Osteocyte (in vitro differentiated cells): Measurements from ENCODE around the gene TBCD. TPM values are rescaled to one million over a fixed set of nuclear protein-coding genes. Genes with fewer than 3 reads are reported as not detected.
"Not testable (repeated sequence)": the region's sequence is repeated elsewhere in the genome, so short reads cannot be mapped to it uniquely, and the experiment has no call there.

Experiments
- DNase-seq: peaks from one replicate; pipeline ENCODE4 v3.0.0; 2021; ENCODE audit warnings: mixed read lengths; ENCODE audit not compliant: unreplicated experiment; ENCODE audit errors: extremely low spot score
- H3K27ac Mint-ChIP-seq: one replicate; pipeline ENCODE4 v1.8.0; 2021; ENCODE audit warnings: mild to moderate bottlenecking, mixed read lengths; ENCODE audit not compliant: unreplicated experiment
- H3K27me3 Mint-ChIP-seq: one replicate; pipeline ENCODE4 v1.8.0; 2021; ENCODE audit warnings: mixed read lengths; ENCODE audit not compliant: unreplicated experiment
- H3K36me3 Mint-ChIP-seq: one replicate; pipeline ENCODE4 v1.8.0; 2021; ENCODE audit warnings: mixed read lengths; ENCODE audit not compliant: unreplicated experiment
- H3K4me1 Mint-ChIP-seq: one replicate; pipeline ENCODE4 v1.8.0; 2021; ENCODE audit warnings: mixed read lengths; ENCODE audit not compliant: unreplicated experiment
- H3K4me3 Mint-ChIP-seq: one replicate; pipeline ENCODE4 v1.8.0; 2021; ENCODE audit warnings: mild to moderate bottlenecking, moderate library complexity, mixed read lengths; ENCODE audit not compliant: unreplicated experiment
- H3K9me3 Mint-ChIP-seq: one replicate; pipeline ENCODE4 v1.8.0; 2021; ENCODE audit warnings: mixed read lengths; ENCODE audit not compliant: unreplicated experiment
- CTCF ChIP-seq: fragments of 200-600 bp; sonication (generic); IDR thresholded peaks from 2 replicates; pipeline ENCODE4 v1.5.0; 2021; ENCODE audit warnings: antibody characterized with exemption, mild to moderate bottlenecking, moderate library complexity
- total RNA-seq: library from RNA; stranded (reverse); gene quantifications from 2 replicates; pipeline ENCODE4 v1.2.1, GENCODE V29; 2021

TBCD gene
- total RNA-seq, 1 donor from 2014 or later = 74.0 TPM

GRCh38 chr17:82948957-82949356 lies 197.1 kb downstream of the TBCD start:
- no peaks in the 10 kb centered on the region for H3K4me1 Mint-ChIP-seq
- no peaks in the 10 kb centered on the region for H3K27me3 Mint-ChIP-seq
- H3K27ac Mint-ChIP-seq = no peak overlapping the region
- TF ChIP-seq CTCF = no peak
- H3K36me3 Mint-ChIP-seq = peaks cover 62% of the 10 kb centered on the region
- H3K9me3 Mint-ChIP-seq = peaks cover 61% of the 10 kb centered on the region
- DNase-seq = no peak
- H3K4me3 Mint-ChIP-seq = no peak overlapping the region

GRCh38 chr17:82949361-82949760 lies 197.5 kb downstream of the TBCD start:
- Mint-ChIP-seq H3K27ac (no peak overlapping the region), H3K27me3 (no peaks in the 10 kb centered on the region), H3K4me3 (no peak overlapping the region), H3K4me1 (no peaks in the 10 kb centered on the region), H3K36me3 (peaks cover 62% of the 10 kb centered on the region), H3K9me3 (peaks cover 61% of the 10 kb centered on the region)
- TF ChIP-seq CTCF = no peak
- no peak for DNase-seq

GRCh38 chr17:82949984-82950383 lies 198.1 kb downstream of the TBCD start:
- H3K27ac Mint-ChIP-seq = no peak overlapping the region
- no peak for DNase-seq
- no peak overlapping the region for H3K4me3 Mint-ChIP-seq
- no peak for TF ChIP-seq CTCF
- H3K4me1 Mint-ChIP-seq = no peaks in the 10 kb centered on the region
- peaks cover 62% of the 10 kb centered on the region for H3K9me3 Mint-ChIP-seq
- peaks cover 61% of the 10 kb centered on the region for H3K36me3 Mint-ChIP-seq
- H3K27me3 Mint-ChIP-seq = no peaks in the 10 kb centered on the region

- TF ChIP-seq CTCF = no peak
Observed at GRCh38 chr17:82950525-82951102, 198.7 kb downstream of the TBCD start.

GRCh38 chr17:82952019-82952418 lies 200.2 kb downstream of the TBCD start:
- no peak for TF ChIP-seq CTCF
- Mint-ChIP-seq H3K4me3 (no peak overlapping the region), H3K36me3 (peaks cover 52% of the 10 kb centered on the region), H3K9me3 (peaks cover 57% of the 10 kb centered on the region), H3K27me3 (no peaks in the 10 kb centered on the region), H3K27ac (no peak overlapping the region), H3K4me1 (no peaks in the 10 kb centered on the region)
- DNase-seq = no peak

More at GRCh38 chr17:82950525-82951102, 198.7 kb downstream of the TBCD start:
- no peaks in the 10 kb centered on the region for H3K27me3 Mint-ChIP-seq
- H3K36me3 Mint-ChIP-seq = peaks cover 58% of the 10 kb centered on the region
- DNase-seq = no peak
- H3K4me1 Mint-ChIP-seq = no peaks in the 10 kb centered on the region
- H3K4me3 Mint-ChIP-seq = no peak overlapping the region
- peaks cover 62% of the 10 kb centered on the region for H3K9me3 Mint-ChIP-seq
- no peak overlapping the region for H3K27ac Mint-ChIP-seq

- Mint-ChIP-seq H3K9me3 (peaks cover 34% of the 10 kb centered on the region), H3K36me3 (peaks cover 31% of the 10 kb centered on the region)
- H3K4me3 Mint-ChIP-seq, H3K27me3 Mint-ChIP-seq, DNase-seq, H3K27ac Mint-ChIP-seq, H3K4me1 Mint-ChIP-seq: not testable (repeated sequence)
Observed at GRCh38 chr17:82955106-82955505, 203.2 kb downstream of the TBCD start.

GRCh38 chr17:82955627-82956026 lies 203.8 kb downstream of the TBCD start:
- H3K9me3 Mint-ChIP-seq = peaks cover 33% of the 10 kb centered on the region
- peaks cover 29% of the 10 kb centered on the region for H3K36me3 Mint-ChIP-seq
- H3K27me3 Mint-ChIP-seq, DNase-seq, H3K4me3 Mint-ChIP-seq, H3K4me1 Mint-ChIP-seq, H3K27ac Mint-ChIP-seq: not testable (repeated sequence)
